ENCODE measurements around the gene WNT4.

Gene WNT4

DNA sequence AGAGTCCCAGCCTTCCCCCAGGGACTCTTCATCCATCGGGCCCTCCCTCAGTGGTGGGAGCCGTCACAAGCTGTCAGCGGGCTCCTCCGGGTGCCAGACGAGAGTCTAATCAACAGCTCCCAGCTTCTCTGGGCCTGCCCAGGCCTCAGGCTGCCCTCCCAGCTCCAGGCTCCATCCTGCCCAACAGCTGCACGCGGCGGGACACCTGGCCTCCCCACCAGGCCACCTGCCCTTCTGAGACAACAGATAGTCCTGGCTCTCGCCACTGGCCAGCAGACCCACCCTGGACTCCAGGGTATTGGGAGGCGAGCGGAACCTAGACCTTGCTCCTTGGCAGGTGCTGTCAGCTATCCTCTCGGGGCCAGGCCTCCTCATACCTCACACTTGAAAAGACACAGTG, 3.1 kb downstream of the WNT4 start:
- Histone ChIP-seq H3K9me3 (ENCODE audit: low read length) (no peaks in the 10 kb centered on the region), H3K9me2 (ENCODE audit: low read depth, low read length) (no peaks in the 10 kb centered on the region), H3F3A (ENCODE audit: insufficient read depth, low read length) (no peaks in the 10 kb centered on the region), H4K20me1 (ENCODE audit: insufficient read depth, low read length) (no peaks in the 10 kb centered on the region), H3K4me1 (ENCODE audit: insufficient read depth, low read length, severe bottlenecking) (peaks cover 6% of the 10 kb centered on the region), H3K4me2 (ENCODE audit: low read length) (no peak overlapping the region), H2AFZ (ENCODE audit: low read length) (no peak overlapping the region), H3K27me3 (ENCODE audit: insufficient read depth, low read length) (0 out of 2 replicates have a peak, but pooled peaks cover 7% of the 10 kb centered on the region), H3K36me3 (ENCODE audit: insufficient read depth, low read length) (no peaks in the 10 kb centered on the region), H3K27ac (ENCODE audit: low read depth, low read length, poor library complexity, severe bottlenecking) (no peak overlapping the region), H3K4me3 (ENCODE audit: low read depth, low read length, poor library complexity, severe bottlenecking) (no peak overlapping the region), H3K79me2 (ENCODE audit: insufficient read depth, low read length) (no peaks in the 10 kb centered on the region), H3K9ac (ENCODE audit: low read length) (no peak overlapping the region)
- TF ChIP-seq, protein P1, sequence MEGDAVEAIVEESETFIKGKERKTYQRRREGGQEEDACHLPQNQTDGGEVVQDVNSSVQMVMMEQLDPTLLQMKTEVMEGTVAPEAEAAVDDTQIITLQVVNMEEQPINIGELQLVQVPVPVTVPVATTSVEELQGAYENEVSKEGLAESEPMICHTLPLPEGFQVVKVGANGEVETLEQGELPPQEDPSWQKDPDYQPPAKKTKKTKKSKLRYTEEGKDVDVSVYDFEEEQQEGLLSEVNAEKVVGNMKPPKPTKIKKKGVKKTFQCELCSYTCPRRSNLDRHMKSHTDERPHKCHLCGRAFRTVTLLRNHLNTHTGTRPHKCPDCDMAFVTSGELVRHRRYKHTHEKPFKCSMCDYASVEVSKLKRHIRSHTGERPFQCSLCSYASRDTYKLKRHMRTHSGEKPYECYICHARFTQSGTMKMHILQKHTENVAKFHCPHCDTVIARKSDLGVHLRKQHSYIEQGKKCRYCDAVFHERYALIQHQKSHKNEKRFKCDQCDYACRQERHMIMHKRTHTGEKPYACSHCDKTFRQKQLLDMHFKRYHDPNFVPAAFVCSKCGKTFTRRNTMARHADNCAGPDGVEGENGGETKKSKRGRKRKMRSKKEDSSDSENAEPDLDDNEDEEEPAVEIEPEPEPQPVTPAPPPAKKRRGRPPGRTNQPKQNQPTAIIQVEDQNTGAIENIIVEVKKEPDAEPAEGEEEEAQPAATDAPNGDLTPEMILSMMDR (IDR thresholded peaks at IDR 0.05; ENCODE audit: low read length) = no peak
- TF ChIP-seq EZH2 (IDR thresholded peaks at IDR 0.05; ENCODE audit: borderline replicate concordance, low read length) = no peak

DNA sequence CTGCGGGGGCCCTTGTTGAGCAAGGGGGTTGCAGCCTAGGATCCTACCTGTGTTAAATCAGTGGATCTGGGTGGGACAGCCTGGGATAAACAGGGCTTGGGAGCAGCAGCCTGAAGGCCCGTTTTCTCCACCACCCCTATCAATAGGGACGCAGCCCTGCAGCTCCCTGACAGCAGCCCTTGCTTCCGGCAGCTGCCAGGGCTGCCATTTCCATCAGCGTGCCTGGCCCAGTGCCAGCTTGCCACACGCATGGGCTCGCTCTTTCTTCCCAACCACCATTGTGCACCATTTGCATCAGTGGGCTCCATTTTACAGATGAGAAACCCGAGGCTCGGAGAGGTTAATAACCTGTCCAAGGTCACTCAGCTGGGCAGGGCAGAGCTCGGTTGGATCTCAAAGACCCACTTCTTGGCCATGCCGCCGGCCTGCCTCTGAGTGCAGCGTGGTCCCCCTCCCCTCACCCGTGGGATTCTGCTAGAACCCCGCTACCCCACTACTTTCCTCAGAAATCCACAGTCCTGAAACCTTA, 3.8 kb downstream of the WNT4 start:
- no peaks in the 10 kb centered on the region for H3K9me2 ChIP-seq (ENCODE audit: low read depth, low read length)
- H3K4me3 ChIP-seq (ENCODE audit: low read depth, low read length, poor library complexity, severe bottlenecking) = no peak overlapping the region
- H3K9me3 ChIP-seq (ENCODE audit: low read length) = no peaks in the 10 kb centered on the region
- H3F3A ChIP-seq (ENCODE audit: insufficient read depth, low read length) = no peaks in the 10 kb centered on the region
- H3K27ac ChIP-seq (ENCODE audit: low read depth, low read length, poor library complexity, severe bottlenecking) = no peak overlapping the region
- H4K20me1 ChIP-seq (ENCODE audit: insufficient read depth, low read length) = no peaks in the 10 kb centered on the region
- H3K36me3 ChIP-seq (ENCODE audit: insufficient read depth, low read length) = no peaks in the 10 kb centered on the region
- TF ChIP-seq EZH2 (IDR thresholded peaks at IDR 0.05; ENCODE audit: borderline replicate concordance, low read length) = no peak
- TF ChIP-seq, protein P1 (IDR thresholded peaks at IDR 0.05; ENCODE audit: low read length) = no peak
- 0 out of 2 replicates have a peak, but pooled peaks cover 7% of the 10 kb centered on the region for H3K27me3 ChIP-seq (ENCODE audit: insufficient read depth, low read length)
- H3K9ac ChIP-seq (ENCODE audit: low read length) = no peak overlapping the region
- no peaks in the 10 kb centered on the region for H3K79me2 ChIP-seq (ENCODE audit: insufficient read depth, low read length)
- H3K4me1 ChIP-seq (ENCODE audit: insufficient read depth, low read length, severe bottlenecking) = peaks cover 6% of the 10 kb centered on the region
- H3K4me2 ChIP-seq (ENCODE audit: low read length) = no peak overlapping the region
- no peak overlapping the region for H2AFZ ChIP-seq (ENCODE audit: low read length)

DNA sequence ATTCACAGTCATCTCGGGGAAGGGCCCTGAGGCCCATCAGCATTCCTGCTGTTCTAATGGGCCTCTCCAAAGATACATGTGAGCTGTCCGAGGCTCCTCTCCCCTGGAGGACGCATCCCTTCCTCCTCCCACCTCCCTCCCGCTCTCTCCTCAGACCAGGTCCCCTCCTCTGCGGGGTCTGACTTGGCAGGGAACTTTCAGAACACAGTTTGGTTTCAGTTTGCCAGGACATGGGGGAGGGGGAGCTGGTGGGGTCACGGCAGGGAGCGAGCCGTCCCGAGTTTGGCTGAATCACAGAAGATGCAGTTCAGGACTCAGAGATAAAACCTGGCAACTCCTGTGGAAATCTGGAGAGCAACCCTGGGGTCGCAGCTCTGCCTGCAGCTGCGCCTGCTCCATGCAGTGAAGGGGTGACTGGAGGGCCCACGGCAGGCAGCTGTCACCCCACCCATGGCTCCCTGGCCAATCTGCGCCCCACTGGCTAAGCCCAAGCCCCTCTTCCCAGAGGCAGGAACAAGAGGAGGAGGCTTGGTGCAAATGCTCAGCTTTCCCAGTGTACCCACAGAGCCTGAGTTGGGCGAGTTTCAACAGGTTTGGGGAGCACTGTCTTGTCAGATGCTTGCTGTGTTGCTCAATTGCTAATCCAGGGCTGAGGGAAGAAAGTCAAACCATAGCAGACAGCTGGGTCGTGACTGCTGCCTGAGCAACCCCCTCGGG, 5.7 kb downstream of the WNT4 start:
- no peaks in the 10 kb centered on the region for H4K20me1 ChIP-seq (ENCODE audit: insufficient read depth, low read length)
- H3K27me3 ChIP-seq (ENCODE audit: insufficient read depth, low read length) = peaks cover 6% of the 10 kb centered on the region; the same call in 1 of the 2 replicates
- H3K79me2 ChIP-seq (ENCODE audit: insufficient read depth, low read length) = no peaks in the 10 kb centered on the region
- H3K9me3 ChIP-seq (ENCODE audit: low read length) = no peaks in the 10 kb centered on the region
- H3K9me2 ChIP-seq (ENCODE audit: low read depth, low read length) = no peaks in the 10 kb centered on the region
- H2AFZ ChIP-seq (ENCODE audit: low read length) = no peak overlapping the region
- H3K36me3 ChIP-seq (ENCODE audit: insufficient read depth, low read length) = no peaks in the 10 kb centered on the region
- H3K27ac ChIP-seq (ENCODE audit: low read depth, low read length, poor library complexity, severe bottlenecking) = no peak overlapping the region
- peaks cover 6% of the 10 kb centered on the region for H3K4me1 ChIP-seq (ENCODE audit: insufficient read depth, low read length, severe bottlenecking)
- no peak overlapping the region for H3K4me3 ChIP-seq (ENCODE audit: low read depth, low read length, poor library complexity, severe bottlenecking)
- TF ChIP-seq, protein P1 (IDR thresholded peaks at IDR 0.05; ENCODE audit: low read length) = no peak
- no peak for TF ChIP-seq EZH2 (IDR thresholded peaks at IDR 0.05; ENCODE audit: borderline replicate concordance, low read length)
- H3F3A ChIP-seq (ENCODE audit: insufficient read depth, low read length) = no peaks in the 10 kb centered on the region
- H3K4me2 ChIP-seq (ENCODE audit: low read length) = no peak overlapping the region
- H3K9ac ChIP-seq (ENCODE audit: low read length) = no peak overlapping the region

Data from OCI-LY1 (cell line).